WTC11 (cell line): ENCODE results near the gene SLC6A20. TPM values are rescaled to one million over a fixed set of nuclear protein-coding genes. Genes with fewer than 3 reads are reported as not detected.

ENCODE experiments used
- ATAC-seq: fragments of 200-7000 bp; cut with Tn5 transposase; 2 replicates; pipeline ENCODE4 v1.10.0; 2021; ENCODE audit warnings: mild to moderate bottlenecking, moderate library complexity
- CTCF ChIA-PET: fragments of 300-600 bp; sonication (Branson Sonifier 250); formaldehyde crosslinking; loops from one replicate; lab custom pipeline; 2021; ENCODE audit warnings: antibody characterized with exemption; lab: Charles Lee
- POLR2A ChIA-PET: fragments of 350-600 bp; sonication (Branson Sonifier 250); formaldehyde crosslinking; loops from one replicate; lab custom pipeline; 2021; ENCODE audit warnings: antibody characterized with exemption; lab: Charles Lee
- DNase-seq: peaks from one replicate; pipeline ENCODE4 v3.0.0; 2021; ENCODE audit warnings: low spot score
- H3K27ac Mint-ChIP-seq: 2 replicates; pipeline ENCODE4 v1.8.0; 2021; ENCODE audit warnings: mixed read lengths
- H3K27me3 Mint-ChIP-seq: 2 replicates; pipeline ENCODE4 v1.8.0; 2021; ENCODE audit warnings: low read depth, mild to moderate bottlenecking, moderate library complexity, mixed read lengths
- H3K36me3 Mint-ChIP-seq: 2 replicates; pipeline ENCODE4 v1.8.0; 2021; ENCODE audit warnings: mixed read lengths
- H3K4me1 Mint-ChIP-seq: 2 replicates; pipeline ENCODE4 v1.8.0; 2022; ENCODE audit warnings: mixed read lengths
- H3K4me3 Mint-ChIP-seq: 2 replicates; pipeline ENCODE4 v1.8.0; 2021; ENCODE audit warnings: mild to moderate bottlenecking, moderate library complexity, mixed read lengths
- H3K9me3 Mint-ChIP-seq: 2 replicates; pipeline ENCODE4 v1.8.0; 2021; ENCODE audit warnings: mixed read lengths
- AFF4 ChIP-seq: sonication (generic); formaldehyde crosslinking; IDR thresholded peaks from 2 replicates; pipeline ENCODE4 v1.8.1; 2023; ENCODE audit warnings: mild to moderate bottlenecking, missing genetic modification reagents, borderline replicate concordance
- CREM ChIP-seq: sonication (generic); formaldehyde crosslinking; IDR thresholded peaks from 2 replicates; pipeline ENCODE4 v1.8.1; 2022; ENCODE audit warnings: mild to moderate bottlenecking, missing genetic modification reagents, moderate library complexity
- ELF4 ChIP-seq: sonication (generic); formaldehyde crosslinking; IDR thresholded peaks from 2 replicates; pipeline ENCODE4 v1.8.1; 2022; ENCODE audit warnings: low read depth, mild to moderate bottlenecking, moderate library complexity, missing genetic modification reagents
- EMX1 ChIP-seq: fragments of 250-450 bp; sonication (Bioruptor Pico); IDR thresholded peaks from 2 replicates; pipeline ENCODE4 v1.8.0; 2021; ENCODE audit warnings: mild to moderate bottlenecking
- ERG ChIP-seq: fragments of 250-450 bp; sonication (Bioruptor Pico); IDR thresholded peaks from 2 replicates; pipeline ENCODE4 v1.8.0; 2021; ENCODE audit warnings: mild to moderate bottlenecking
- ETV6 ChIP-seq: sonication (generic); formaldehyde crosslinking; IDR thresholded peaks from 2 replicates; pipeline ENCODE4 v1.8.1; 2022; ENCODE audit warnings: mild to moderate bottlenecking, missing genetic modification reagents
- MAX ChIP-seq: sonication (generic); formaldehyde crosslinking; IDR thresholded peaks from 2 replicates; pipeline ENCODE4 v1.8.0; 2022; ENCODE audit warnings: mild to moderate bottlenecking, missing genetic modification reagents
- PRDM15 ChIP-seq: sonication (generic); formaldehyde crosslinking; IDR thresholded peaks from 2 replicates; pipeline ENCODE4 v1.8.0; 2022; ENCODE audit warnings: missing genetic modification reagents
- SMAD4 ChIP-seq: sonication (generic); formaldehyde crosslinking; IDR thresholded peaks from 2 replicates; pipeline ENCODE4 v1.8.0; 2022; ENCODE audit warnings: mild to moderate bottlenecking, missing genetic modification reagents
- SP1 ChIP-seq: sonication (generic); formaldehyde crosslinking; conservative IDR thresholded peaks from 2 replicates; pipeline ENCODE4 v1.8.1; 2022; ENCODE audit warnings: missing genetic modification reagents
- TEAD4 ChIP-seq: sonication (generic); formaldehyde crosslinking; IDR thresholded peaks from 2 replicates; pipeline ENCODE4 v1.8.0; 2022; ENCODE audit warnings: mild to moderate bottlenecking, missing genetic modification reagents
- ZNF512 ChIP-seq: sonication (generic); formaldehyde crosslinking; IDR thresholded peaks from 2 replicates; pipeline ENCODE4 v1.8.1; 2022; ENCODE audit warnings: missing genetic modification reagents, borderline replicate concordance
- total RNA-seq: library from RNA; stranded (reverse); gene quantifications from 3 replicates; pipeline ENCODE4 v1.2.3, GENCODE V29; 2021

The SLC6A20 gene
- total RNA-seq, 1 experiment from 2014 or later = 0.26 TPM

- TF ChIP-seq AFF4 (CRISPR knock-in tag) (no peak), EMX1 (CRISPR knock-in tag) (no peak), SMAD4 (CRISPR knock-in tag) (no peak), ERG (CRISPR knock-in tag) (no peak), SP1 (CRISPR knock-in tag) (no peak), CREM (CRISPR knock-in tag) (no peak), PRDM15 (CRISPR knock-in tag) (no peak), ETV6 (CRISPR knock-in tag) (no peak)
- TF ChIP-seq, all 79 proteins: peak for 0
Measured at GRCh38 chr3:45792516-45793172, 3.7 kb downstream of the SLC6A20 start (continued).

- Mint-ChIP-seq H3K36me3 (peaks cover 15% of the 10 kb centered on the region), H3K27me3 (peaks cover 41% of the 10 kb centered on the region), H3K27ac (no peak overlapping the region), H3K4me1 (peaks cover 15% of the 10 kb centered on the region), H3K9me3 (peaks cover 26% of the 10 kb centered on the region), H3K4me3 (no peak overlapping the region)
- ChIA-PET CTCF (interaction anchor here (1.4 kb wide), 1 partner anchor 9 kb away, joined by 3 read pairs; no protein-coding TSS in a partner anchor), POLR2A (no interaction called here)
- TF ChIP-seq CREM (CRISPR knock-in tag) (no peak), ELF4 (CRISPR knock-in tag) (no peak), ZNF512 (CRISPR knock-in tag) (no peak), MAX (CRISPR knock-in tag) (no peak), TEAD4 (no peak)
- no peak for ATAC-seq
- no peak for DNase-seq
Measured at GRCh38 chr3:45792036-45792435, 4.3 kb downstream of the SLC6A20 start.
